COLO668 (cell line): ENCODE results near the gene NAP1L4.
"Not testable (repeated sequence)": the region's sequence is repeated elsewhere in the genome, so short reads cannot be mapped to it uniquely, and the experiment has no call there.

Source experiments
- DNase-seq: peaks from one replicate; lab custom pipeline; 2025; ENCODE audit not compliant: unreplicated experiment; lab: John Stamatoyannopoulos, UW

The NAP1L4 gene

DNA sequence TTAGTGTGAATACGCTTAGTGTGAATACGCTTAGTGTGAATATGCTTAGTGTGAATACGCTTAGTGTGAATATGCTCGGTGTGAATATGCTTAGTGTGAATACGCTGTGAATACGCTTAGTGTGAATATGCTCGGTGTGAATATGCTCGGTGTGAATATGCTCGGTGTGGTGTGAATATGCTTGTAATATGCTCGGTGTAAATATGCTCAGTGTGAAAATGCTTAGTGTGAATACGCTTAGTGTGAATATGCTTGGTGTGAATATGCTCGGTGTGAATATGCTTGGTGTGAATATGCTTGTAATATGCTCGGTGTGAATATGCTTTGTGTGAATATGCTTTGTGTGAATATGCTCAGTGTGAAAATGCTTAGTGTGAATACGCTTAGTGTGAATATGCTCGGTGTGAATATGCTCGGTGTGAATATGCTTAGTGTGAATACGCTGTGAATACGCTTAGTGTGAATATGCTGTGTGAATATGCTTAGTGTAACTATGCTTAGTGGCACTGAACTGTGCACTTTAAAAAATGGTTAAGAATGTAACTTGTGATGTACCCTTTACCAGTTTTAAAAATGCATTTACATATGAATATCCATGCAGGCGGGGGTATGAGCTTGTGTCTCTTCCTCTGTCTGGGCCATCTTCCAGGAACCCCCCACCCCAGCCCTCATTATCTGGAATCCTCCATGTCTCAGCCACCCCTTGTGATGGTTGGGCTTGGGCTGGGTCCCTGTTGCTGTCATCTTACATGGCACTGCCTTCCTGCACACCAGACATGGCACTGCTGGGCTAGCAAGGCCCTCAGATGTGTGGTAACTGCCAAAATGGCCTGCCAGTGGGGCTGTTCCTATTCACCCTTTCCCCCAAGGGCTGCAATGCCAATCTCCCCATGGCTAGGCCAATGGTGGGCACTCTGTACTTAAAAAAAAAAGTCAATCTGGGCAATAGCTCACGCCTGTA lies 53.4 kb downstream of the NAP1L4 start:
- DNase-seq: not testable (repeated sequence)

DNA sequence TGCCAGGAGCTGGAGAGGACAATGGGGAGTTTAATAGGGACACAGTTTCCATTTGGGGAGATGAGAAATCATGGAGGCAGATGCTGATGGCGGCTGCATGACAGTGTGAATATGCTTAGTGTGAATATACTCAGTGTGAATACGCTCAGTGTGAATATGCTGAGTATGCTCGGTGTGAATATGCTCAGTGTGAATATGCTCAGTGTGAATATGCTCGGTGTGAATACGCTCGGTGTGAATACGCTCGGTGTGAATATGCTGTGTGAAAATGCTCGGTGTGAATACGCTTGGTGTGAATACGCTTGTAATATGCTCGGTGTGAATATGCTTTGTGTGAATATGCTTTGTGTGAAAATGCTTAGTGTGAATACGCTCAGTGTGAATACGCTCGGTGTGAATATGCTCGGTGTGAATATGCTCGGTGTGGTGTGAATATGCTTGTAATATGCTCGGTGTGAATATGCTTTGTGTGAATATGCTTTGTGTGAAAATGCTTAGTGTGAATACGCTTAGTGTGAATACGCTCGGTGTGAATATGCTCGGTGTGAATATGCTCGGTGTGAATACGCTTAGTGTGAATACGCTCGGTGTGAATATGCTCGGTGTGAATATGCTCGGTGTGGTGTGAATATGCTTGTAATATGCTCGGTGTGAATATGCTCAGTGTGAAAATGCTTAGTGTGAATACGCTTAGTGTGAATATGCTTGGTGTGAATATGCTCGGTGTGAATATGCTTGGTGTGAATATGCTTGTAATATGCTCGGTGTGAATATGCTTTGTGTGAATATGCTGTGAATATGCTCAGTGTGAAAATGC lies 54.3 kb downstream of the NAP1L4 start:
- DNase-seq: not testable (repeated sequence)

DNA sequence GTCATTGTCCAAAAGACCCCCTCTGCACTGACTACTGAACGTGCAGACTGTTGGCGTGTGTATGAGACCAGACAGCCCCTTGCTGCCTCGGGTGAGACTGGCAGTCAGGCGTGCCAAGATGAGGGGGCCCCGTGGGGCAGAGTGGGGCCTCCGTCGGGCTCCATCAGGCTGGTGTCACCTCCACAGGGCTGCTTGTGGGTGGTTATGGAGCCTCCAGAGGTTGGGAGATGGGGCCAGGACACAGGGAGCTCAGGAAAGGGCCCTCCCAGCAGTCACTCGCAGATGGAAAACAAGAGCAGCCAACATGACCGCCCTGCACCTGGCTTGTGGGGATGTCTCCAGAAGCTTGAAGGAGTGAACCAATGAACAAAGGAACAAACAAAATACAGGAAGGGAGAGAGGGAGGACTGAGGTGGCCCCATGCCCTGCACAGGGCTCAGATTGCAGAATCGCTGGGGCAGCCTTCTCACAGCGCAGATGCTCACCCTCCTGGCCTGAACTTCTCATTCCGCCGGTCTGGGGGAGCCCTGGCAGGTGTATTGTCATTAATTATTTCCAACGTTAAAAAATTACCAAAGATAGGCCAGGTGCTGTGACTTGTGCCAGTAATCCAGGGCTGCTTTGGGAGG lies 57.4 kb downstream of the NAP1L4 start:
- no peak for DNase-seq

DNA sequence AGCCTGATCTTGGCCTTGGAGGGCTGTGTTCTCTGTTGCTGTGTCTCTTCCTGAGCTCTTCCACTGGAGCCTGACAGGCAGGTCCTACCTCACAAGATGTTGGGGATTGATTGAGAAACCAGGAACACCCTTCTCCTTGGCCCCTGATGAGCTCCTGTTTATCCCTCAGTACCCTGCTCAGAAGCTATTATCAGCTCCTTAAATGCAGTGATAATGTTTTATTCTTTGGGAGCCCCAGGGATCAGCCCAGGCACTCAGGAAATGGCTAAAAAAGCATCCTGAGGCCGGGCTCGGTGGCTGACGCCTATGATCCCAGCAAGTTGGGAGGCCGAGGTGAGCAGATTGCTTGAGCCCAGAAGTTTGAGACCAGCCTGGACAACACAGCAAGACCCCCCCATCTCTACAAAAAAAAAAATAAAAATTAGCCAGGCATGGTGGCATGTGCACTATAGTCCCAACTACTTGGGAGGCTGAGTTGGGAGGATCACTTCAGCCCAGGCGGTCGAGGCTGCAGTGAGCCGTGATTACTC lies 58.0 kb downstream of the NAP1L4 start:
- no peak for DNase-seq

DNA sequence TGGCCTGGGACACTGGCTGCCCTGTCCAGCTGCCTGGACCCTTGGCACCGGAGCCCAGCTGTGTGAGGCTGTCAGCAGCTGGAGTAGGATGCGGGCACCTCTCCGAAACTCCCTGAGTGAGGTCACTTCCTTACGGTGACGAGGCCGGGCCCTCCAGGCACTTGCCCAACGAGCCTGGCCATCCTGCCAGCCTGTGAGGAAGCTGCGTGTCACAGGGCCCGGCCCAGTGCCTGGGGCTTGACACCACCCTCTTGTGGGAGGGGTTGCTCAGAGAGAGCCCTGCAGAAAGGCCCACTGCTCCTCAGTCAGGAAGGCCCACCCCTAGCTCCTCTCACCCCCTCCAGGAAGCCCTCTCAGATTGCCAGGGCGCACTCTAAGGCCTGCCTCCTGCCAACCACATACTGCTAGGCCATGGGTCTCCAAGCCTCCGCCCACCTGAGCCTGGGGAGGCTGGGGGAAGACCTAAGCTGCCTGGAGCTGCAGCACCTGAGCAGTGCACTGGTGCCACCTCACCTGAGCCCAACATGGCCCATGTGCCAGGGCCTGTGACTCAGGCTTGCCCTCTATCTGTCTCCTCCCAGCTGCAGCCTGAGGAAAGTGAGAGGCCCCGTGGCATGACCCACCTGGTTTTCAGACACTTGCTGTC lies 58.6 kb downstream of the NAP1L4 start:
- DNase-seq: peak; percentile 41

DNA sequence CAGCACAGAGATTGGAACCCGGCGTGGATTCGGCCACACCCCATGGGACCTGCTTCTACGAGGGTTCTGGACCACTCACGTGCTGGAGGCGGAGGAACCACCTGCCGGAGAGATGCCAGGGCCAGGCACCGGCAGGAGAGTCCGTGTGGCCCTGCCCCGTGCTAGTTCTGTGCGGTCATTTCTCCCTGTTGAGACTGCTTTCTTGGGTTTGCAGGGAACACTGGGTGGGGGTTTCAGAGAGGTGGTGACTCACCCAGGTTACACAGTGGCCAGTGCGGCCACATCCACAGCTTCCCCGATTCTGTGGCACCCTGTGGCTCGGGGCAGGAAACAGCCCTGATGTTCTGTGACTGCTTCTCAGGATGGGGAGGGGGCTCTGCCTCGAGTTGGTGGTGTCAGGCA lies 59.3 kb downstream of the NAP1L4 start:
- DNase-seq: no peak

DNA sequence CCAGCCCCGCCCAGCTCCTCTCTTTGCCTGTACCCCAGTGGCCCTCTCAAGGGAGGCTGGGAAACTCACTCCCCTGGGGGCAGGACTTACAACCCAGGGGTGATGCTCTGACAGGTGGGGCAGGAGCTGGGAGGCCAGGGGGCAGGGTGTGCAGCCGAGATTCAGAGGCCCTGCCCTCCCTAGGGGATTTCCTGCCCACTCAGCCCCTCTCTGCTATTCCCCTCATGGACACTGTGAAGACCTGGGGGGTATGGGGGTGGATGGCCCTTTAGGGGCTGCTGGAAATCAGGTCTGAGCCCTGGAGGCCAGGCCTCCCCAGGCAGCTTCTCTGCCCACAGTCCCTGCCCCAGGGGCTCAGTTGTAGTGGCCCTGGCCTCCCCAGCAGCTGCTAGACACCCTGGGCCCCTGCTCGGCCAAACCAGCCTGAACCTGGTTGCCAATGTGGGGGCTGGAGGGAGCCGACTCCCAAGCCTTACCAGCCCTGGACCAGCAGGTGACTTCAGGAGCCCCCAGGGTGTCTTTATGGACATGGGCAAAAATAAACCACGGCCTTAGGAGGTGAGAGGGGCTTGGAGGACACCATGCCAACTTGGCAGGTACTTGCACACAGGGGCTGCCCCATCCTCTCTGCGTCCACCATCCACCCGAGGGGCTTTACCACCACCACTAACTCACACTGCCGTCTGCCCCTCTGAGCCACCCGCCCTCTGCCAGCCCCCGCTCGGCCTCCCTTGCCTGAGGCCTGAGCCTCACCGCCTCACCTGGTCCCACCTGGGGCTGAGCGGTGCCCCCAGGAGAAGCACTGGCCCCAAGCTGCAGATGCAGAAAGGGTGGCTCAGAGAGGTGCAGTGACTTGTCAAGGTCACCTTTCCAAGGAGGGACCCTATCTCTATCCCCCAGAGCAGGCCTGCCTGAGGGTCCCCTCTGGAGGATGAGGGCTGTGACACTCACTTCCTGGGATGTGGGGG lies 60.1 kb downstream of the NAP1L4 start:
- no peak for DNase-seq

DNA sequence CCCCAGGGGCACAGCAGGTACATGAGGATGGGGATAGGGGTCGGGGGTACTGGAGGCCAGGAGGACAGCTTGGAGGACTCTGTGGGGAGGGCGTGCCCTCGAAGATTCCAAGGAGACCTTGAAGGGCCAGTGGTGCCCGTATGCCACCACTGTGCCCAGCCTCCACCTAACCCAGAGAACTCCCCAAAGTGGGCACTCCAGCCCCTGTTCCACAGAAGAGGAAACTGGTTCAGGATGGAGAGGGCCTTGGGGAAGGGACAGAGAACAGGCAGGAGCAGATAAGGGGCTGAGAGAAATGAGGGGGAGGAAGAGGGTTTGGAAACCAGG lies 60.7 kb downstream of the NAP1L4 start:
- no peak for DNase-seq

DNA sequence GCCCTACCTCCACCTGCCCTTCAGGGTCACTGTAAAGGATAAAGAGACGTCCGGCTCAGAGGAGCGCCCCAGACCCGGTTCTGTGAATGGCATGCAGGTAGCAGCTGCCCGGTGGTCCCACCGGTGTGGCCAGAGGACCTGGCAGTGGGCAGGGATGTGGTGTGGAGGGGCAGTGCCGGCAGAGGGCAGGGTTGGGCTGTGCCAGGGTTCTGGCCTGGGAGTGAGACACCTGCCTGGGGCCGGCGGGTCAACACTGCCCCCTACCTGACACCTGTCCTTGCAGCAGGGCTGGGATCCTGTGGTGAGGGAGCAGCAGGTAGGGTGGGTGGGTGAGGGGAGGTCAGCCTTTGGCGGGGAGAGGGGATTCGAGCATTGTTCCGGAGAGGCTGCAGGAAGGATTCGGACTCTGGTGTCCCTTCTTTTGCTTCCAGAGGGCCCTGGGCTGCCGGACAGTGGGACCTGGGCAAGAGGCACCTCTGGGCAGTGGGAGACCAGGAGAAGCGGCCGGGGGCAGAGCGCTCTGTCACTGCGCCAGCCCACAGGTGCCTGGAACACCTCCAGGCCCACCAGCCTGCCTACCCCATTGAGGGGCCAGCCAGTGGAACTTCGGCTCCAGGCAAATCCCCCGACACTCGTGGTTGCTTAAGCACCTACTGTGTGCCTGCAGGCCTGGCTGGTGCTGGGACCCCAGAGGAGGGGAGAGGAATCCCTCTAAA lies 61.3 kb downstream of the NAP1L4 start:
- peak; percentile 85 for DNase-seq

DNA sequence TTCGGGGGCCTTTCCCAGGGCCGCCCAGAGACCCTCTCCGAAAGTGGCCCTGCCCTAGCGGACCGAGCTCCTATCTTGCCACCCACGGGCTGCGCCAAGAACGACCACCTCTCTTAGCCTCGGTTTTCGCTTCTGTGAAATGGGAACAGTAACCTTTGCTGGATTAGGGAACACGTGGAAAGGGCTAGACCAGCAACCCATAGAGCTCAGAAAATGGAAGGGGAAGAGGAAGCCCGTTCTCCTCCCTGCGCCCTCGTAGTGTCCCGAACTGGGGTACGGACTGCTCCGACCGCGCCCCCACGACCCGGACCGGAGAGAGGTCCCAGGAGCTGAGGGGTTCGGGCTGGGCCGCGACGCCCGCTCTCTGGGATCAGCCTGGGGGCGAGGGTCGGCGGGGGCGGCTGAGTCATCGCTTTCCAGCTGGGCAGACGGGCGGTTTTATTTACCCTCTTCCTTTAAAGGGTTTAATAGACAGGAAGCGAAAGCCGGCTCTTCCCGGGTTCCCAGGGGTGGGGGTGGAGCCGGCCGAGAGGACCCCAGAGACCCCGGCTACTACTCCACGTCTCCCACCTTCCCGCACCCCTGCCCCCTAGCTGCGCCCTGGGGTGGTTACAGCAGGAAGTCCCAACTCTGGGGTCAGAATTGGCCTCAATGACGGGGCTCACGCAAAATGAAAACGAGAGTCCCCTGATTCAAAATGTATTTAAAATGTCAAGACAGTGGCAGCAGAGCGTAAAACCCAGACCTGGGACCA lies 62.0 kb downstream of the NAP1L4 start:
- DNase-seq: peak; percentile 58

DNA sequence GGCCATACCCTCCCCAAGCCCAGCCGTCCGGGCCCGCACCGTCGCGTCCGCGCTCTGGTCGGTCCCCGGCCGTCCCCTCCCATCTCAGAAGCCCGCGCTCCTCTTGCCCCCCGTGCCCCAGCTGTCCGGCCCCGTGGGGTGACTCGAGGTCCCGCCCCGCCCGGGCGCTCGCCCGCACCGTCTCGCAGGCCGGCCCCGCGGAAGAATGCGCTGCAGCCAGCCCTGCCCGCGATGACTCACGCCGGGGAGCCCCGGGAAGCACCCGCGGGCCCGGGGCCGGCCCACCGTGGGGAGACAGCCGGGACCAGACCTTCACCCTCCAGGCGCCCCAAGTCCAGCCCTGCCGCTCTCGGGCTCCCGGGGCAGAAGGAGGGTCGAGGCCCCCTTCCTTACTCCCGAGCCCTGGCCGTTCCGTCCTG lies 62.6 kb downstream of the NAP1L4 start:
- DNase-seq: peak; percentile 58

DNA sequence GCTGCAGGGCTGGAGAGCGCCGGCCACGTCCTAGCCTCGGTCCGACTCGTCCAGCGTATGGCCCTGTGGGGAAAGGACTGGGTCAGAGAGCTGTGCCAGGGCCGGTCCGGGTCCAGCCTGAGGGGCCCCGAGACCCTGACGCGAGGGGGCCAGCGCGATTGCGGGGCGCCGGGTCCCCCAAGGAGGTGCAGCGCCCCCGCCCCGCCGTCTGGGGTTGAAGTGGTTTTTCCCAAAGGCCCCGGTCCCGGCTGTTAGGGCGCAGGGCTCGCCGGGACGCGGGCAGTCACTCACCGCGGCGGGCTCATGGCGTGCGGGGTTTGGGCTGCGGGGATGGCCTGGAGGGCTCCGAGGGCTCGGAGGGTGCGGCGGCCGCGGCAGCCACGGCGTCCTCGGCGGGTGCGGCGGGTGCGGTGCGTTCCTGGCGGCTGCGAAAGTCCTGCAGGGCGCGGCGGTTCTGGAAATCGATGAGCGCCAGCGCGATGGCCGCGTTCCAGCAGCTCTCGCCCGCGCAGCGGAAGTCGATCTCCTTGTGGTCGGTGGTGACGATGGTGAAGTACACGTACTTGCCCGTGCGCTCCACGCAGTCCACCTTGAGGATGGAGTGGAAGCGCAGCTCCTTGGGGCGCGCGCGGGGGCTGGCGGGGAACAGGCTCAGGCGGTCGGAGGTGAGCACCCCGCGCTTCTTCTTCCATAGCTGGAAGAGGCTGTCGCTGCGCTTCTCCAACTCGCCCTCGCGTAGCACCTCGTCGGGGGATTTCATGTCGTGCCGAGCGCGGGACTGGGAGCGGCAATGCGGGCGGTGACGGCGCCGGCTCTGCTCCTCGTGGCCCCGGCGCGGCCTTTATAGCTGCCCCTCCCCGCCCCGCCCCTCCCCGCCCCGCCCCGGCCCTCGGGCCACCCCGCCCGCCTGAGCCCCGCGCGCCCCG lies 63.3 kb downstream of the NAP1L4 start, which contains the start of gene PHLDA2:
PHLDA2 (minus strand) TSS at position 816 of the 926 bp plus-strand sequence; CDS start at position 760, 56 bp downstream.
- DNase-seq: peak; percentile 61

DNA sequence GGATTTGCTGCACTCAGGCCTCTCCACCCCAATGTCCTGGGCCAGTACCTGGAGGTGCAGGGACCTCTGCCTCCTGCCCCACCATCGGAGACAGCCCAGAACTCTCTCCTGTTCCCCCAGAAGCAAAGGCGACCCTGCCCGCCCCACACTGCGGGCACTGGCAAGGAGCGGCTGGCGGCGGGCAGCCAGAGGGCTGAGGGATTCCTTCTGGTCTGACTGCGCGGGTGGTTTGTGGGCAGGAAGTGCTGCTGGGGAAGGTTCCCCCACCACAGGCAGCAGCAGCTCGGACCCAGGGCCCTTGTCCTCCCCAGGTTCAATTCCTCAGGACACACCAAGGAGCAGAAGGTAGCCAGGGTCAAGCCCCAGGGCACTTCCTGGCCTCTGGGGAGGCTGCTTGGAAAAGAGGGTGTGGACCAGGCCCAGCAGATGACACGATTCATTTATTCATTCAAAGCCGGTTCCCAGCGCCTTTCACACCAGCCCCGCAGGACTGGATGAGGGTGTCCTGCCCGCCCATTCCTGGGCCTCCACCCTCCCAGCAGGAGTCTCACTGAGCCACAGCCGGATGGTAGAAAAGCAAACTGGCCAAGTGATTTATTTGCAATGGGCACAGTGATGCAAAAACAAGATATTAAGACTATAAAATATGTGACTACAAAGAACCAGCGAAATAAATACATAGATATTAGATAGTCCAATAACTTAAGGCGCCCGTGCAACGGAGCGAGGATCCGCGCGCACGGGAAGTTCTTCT lies 64.1 kb downstream of the NAP1L4 start:
- peak; percentile 23 for DNase-seq

DNA sequence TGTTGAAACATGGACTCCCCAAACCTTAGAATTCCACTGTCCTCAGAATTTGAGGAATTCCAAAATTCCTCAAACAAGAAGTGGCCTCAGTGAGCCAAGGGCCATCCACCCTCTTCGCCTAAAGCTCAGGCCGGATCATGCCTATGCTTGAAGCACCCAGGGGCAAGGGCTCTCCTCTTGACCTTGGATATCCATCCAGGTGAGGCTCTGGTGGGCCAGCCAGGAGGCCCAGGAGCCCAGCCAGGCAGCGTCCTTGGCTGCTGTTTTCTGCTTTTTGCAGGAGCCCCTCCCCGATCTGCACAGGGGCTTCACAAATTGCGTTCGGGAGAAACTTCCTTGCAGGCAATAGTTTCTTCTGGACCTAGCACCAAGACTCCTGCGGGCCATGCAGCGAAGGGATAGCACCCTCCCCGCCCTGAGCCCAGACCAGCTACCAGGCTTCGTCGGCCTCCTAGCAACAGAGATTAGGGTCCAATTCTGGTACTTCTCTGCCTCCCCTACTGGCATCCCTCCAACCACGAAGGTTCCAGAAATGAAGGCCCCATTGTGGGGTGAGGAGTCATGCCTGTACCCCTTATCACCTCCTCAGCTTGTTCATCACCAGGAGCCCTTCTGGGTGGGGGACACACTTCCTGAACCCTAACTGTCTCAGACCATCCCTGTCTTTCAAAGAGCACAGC lies 64.9 kb downstream of the NAP1L4 start:
- no peak for DNase-seq

DNA sequence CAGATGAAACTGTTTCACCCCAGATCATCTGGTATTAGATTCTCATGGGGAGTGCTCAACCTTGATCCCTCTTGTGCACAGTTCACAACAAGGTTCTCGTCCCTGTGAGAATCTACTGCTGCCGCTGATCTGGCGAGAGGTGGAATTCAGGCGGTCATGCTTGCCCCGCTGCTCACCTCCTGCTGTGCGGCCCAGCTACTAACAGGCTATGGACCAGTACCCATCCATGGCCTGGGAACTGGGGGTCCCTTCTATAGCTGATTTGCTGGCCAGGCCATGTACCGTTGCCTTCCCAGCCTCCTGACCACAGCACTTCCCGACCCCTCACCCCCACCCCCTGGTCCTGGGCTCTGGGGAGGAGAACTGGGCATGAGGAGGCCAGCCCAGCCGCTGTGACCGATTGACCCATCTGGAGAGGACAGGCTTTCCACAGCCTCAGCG lies 65.5 kb downstream of the NAP1L4 start:
- DNase-seq: no peak
